GM12891 (cell line): ENCODE data around the gene OMD.

ENCODE experiments used
- POLR2A ChIP-seq: IDR thresholded peaks from 2 replicates; pipeline ENCODE4 v1.6.1; 2011; ENCODE audit warnings: low read depth, low read length, control low read depth
- POLR2AphosphoS5 ChIP-seq: IDR thresholded peaks from 2 replicates; pipeline ENCODE4 v1.6.1; 2011; ENCODE audit warnings: low read depth, low read length, control low read depth
- SPI1 ChIP-seq: IDR thresholded peaks from 2 replicates; pipeline ENCODE4 v1.6.1; 2011; ENCODE audit warnings: low read depth, low read length, control low read depth
- TAF1 ChIP-seq: IDR thresholded peaks from 2 replicates; pipeline ENCODE4 v1.6.1; 2011; ENCODE audit warnings: low read depth, low read length, control low read depth

- no peak for TF ChIP-seq POLR2A
- TF ChIP-seq TAF1 = no peak
- TF ChIP-seq POLR2AphosphoS5 = no peak
- TF ChIP-seq SPI1 = no peak
Observed at GRCh38 chr9:92468206-92468605, 43.9 kb upstream of the OMD start.
